Osteoblast (primary cell): ENCODE data around the gene TOB1. TPM values are rescaled to one million over a fixed set of nuclear protein-coding genes. Genes with fewer than 3 reads are reported as not detected.

Experiments
- DNase-seq: peaks from one replicate; pipeline ENCODE4 v3.0.0; 2011; ENCODE audit warnings: low spot score, mixed read lengths; ENCODE audit not compliant: insufficient read length; ENCODE audit errors: missing footprints
- H2AFZ ChIP-seq: 2 replicates; pipeline ENCODE4 v1.6.0; 2011; ENCODE audit warnings: mild to moderate bottlenecking, low read length
- H3K27ac ChIP-seq: 2 replicates; pipeline ENCODE4 v1.5.1; 2011; ENCODE audit warnings: mild to moderate bottlenecking, low read depth, low read length, moderate library complexity
- H3K27me3 ChIP-seq: 2 replicates; pipeline ENCODE4 v1.6.0; 2012; ENCODE audit warnings: mild to moderate bottlenecking, control low read depth, inconsistent platforms, low read length, moderate library complexity; ENCODE audit not compliant: insufficient read depth
- H3K36me3 ChIP-seq: 2 replicates; pipeline ENCODE4 v1.5.1; 2011; ENCODE audit warnings: mild to moderate bottlenecking, low read length, control low read depth, moderate library complexity; ENCODE audit not compliant: insufficient read depth
- H3K4me1 ChIP-seq: 2 replicates; pipeline ENCODE4 v1.5.1; 2011; ENCODE audit warnings: mild to moderate bottlenecking, low read length, control low read depth, moderate library complexity; ENCODE audit not compliant: insufficient read depth
- H3K4me2 ChIP-seq: 2 replicates; pipeline ENCODE4 v1.6.0; 2011; ENCODE audit warnings: mild to moderate bottlenecking, low read length; ENCODE audit not compliant: insufficient read depth
- H3K4me3 ChIP-seq: fragments of 200-600 bp; sonication (generic); 3 replicates; pipeline ENCODE4 v1.5.1; 2012; ENCODE audit warnings: mild to moderate bottlenecking, low read length, inconsistent platforms; ENCODE audit not compliant: insufficient read depth
- H3K79me2 ChIP-seq: 2 replicates; pipeline ENCODE4 v1.6.0; 2012; ENCODE audit warnings: mild to moderate bottlenecking, low read length, control low read depth, inconsistent platforms; ENCODE audit not compliant: insufficient read depth
- H3K9me3 ChIP-seq: 2 replicates; pipeline ENCODE4 v1.5.1; 2011; ENCODE audit warnings: low read depth, low read length, control low read depth
- H4K20me1 ChIP-seq: 2 replicates; pipeline ENCODE4 v1.6.0; 2012; ENCODE audit warnings: mild to moderate bottlenecking, low read length, control low read depth; ENCODE audit not compliant: insufficient read depth
- total RNA-seq: library from RNA; depleted of rRNA; stranded (reverse); fragments of >200 nt; gene quantifications from 2 replicates; pipeline ENCODE4 v1.2.3, GENCODE V29; 2012
- TF ChIP-seq, protein P1 (sequence below): IDR thresholded peaks from 2 replicates; pipeline ENCODE4 v1.5.1; 2011; ENCODE audit warnings: mild to moderate bottlenecking, low read depth, low read length, moderate library complexity; ENCODE audit errors: extremely low read depth

Gene TOB1
- total RNA-seq, 1 donor: 18.8 TPM

- no peak overlapping the region for H3K4me2 ChIP-seq
- H3K4me3 ChIP-seq: no peak overlapping the region
- no peaks in the 10 kb centered on the region for H3K79me2 ChIP-seq
- no peaks in the 10 kb centered on the region for H3K27me3 ChIP-seq
- peaks cover 7% of the 10 kb centered on the region for H3K4me1 ChIP-seq
- H3K9me3 ChIP-seq: no peaks in the 10 kb centered on the region
- DNase-seq: no peak
- TF ChIP-seq, protein P1, sequence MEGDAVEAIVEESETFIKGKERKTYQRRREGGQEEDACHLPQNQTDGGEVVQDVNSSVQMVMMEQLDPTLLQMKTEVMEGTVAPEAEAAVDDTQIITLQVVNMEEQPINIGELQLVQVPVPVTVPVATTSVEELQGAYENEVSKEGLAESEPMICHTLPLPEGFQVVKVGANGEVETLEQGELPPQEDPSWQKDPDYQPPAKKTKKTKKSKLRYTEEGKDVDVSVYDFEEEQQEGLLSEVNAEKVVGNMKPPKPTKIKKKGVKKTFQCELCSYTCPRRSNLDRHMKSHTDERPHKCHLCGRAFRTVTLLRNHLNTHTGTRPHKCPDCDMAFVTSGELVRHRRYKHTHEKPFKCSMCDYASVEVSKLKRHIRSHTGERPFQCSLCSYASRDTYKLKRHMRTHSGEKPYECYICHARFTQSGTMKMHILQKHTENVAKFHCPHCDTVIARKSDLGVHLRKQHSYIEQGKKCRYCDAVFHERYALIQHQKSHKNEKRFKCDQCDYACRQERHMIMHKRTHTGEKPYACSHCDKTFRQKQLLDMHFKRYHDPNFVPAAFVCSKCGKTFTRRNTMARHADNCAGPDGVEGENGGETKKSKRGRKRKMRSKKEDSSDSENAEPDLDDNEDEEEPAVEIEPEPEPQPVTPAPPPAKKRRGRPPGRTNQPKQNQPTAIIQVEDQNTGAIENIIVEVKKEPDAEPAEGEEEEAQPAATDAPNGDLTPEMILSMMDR: no peak
- H3K36me3 ChIP-seq: no peaks in the 10 kb centered on the region
- no peaks in the 10 kb centered on the region for H4K20me1 ChIP-seq
- H2AFZ ChIP-seq: peak overlapping the region; percentile 11
- no peak overlapping the region for H3K27ac ChIP-seq
Measured at GRCh38 chr17:50850640-50851039, 15.5 kb downstream of the TOB1 start.

DNA sequence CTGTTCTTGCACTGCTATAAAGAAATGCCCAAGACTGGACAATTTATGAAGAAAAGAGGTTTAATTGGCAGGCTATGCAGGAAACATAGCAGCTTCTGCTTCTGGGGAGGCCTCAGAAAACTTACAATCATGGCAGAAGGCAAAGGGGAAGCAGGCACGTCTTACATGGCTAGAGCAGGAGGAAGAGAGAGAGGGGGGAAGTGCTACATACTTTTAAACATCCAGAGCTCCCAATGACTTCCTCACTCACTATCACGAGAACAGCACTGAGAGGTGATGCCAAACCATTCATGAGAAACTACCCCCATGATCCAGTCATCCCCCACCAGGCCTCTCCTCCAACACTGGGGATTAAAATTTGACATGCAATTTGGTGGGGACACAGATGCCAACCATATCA is 17.4 kb downstream of the TOB1 start:
- H2AFZ ChIP-seq: no peak overlapping the region

GRCh38 chr17:50848039-50848438 is 18.1 kb downstream of the TOB1 start:
- Histone ChIP-seq H3K4me2 (no peak overlapping the region), H4K20me1 (no peaks in the 10 kb centered on the region), H3K27me3 (no peaks in the 10 kb centered on the region), H3K79me2 (no peaks in the 10 kb centered on the region), H3K27ac (no peak overlapping the region), H3K9me3 (no peaks in the 10 kb centered on the region), H3K36me3 (no peaks in the 10 kb centered on the region), H2AFZ (no peak overlapping the region), H3K4me3 (no peak overlapping the region), H3K4me1 (peaks cover 16% of the 10 kb centered on the region)
- TF ChIP-seq, protein P1: no peak
- no peak for DNase-seq

More for the DNA sequence above, 17.4 kb downstream of the TOB1 start:
- Histone ChIP-seq H3K4me2 (no peak overlapping the region), H3K79me2 (no peaks in the 10 kb centered on the region), H3K27me3 (no peaks in the 10 kb centered on the region), H3K27ac (no peak overlapping the region), H3K4me3 (no peak overlapping the region), H3K4me1 (peaks cover 16% of the 10 kb centered on the region), H3K36me3 (no peaks in the 10 kb centered on the region), H4K20me1 (no peaks in the 10 kb centered on the region), H3K9me3 (no peaks in the 10 kb centered on the region)
- TF ChIP-seq, protein P1: no peak
- DNase-seq: no peak

- H3K4me1 ChIP-seq: peaks cover 13% of the 10 kb centered on the region
- H3K79me2 ChIP-seq: no peaks in the 10 kb centered on the region
- H4K20me1 ChIP-seq: no peaks in the 10 kb centered on the region
- TF ChIP-seq, protein P1: no peak
- H3K4me2 ChIP-seq: no peak overlapping the region
- H3K4me3 ChIP-seq: no peak overlapping the region
- H3K9me3 ChIP-seq: no peaks in the 10 kb centered on the region
- no peak overlapping the region for H2AFZ ChIP-seq
- no peaks in the 10 kb centered on the region for H3K36me3 ChIP-seq
- no peaks in the 10 kb centered on the region for H3K27me3 ChIP-seq
- DNase-seq: no peak
- H3K27ac ChIP-seq: no peak overlapping the region
Measured at GRCh38 chr17:50847566-50847965, 18.6 kb downstream of the TOB1 start.
